Gastrocnemius medialis (tissue), 4 donors: ENCODE data around the gene ASPRV1. TPM values are rescaled to one million over a fixed set of nuclear protein-coding genes. Genes with fewer than 3 reads are reported as not detected.
A peak's percentile ranks its signal among the peaks of the same experiment; 100 is the strongest.

Experiments
- ATAC-seq, 2 donors: fragments of 150-250 bp; one replicate each; pipeline ENCODE4 v1.9.1; 2016
- DNase-seq, 2 donors: peaks; one replicate each; pipeline ENCODE4 v3.0.0-alpha.2; 2019
- H3K27ac ChIP-seq, 4 donors: fragments of 200-600 bp; sonication (generic); 1 replicate in 1 of 4; 2 replicates in 3 of 4; pipeline ENCODE4 v1.5.1; 2016 to 2018; ENCODE audit warnings: mild to moderate bottlenecking in 2 of 4, moderate library complexity in 1 of 4
- H3K27me3 ChIP-seq, 3 donors: fragments of 200-600 bp; sonication (generic) in 2 of 3; 1 replicate in 1 of 3; 2 replicates in 2 of 3; pipeline versions ENCODE4 v1.5.1 to v1.6.0; 2016 to 2019; ENCODE audit warnings: mild to moderate bottlenecking in 1 of 3, moderate library complexity in 1 of 3
- H3K36me3 ChIP-seq, 2 donors: fragments of 200-600 bp; sonication (generic) in 1 of 2; one replicate each; pipeline ENCODE4 v1.5.1; 2017 to 2018
- H3K4me1 ChIP-seq, 2 donors: fragments of 200-600 bp; sonication (generic) in 1 of 2; one replicate each; pipeline ENCODE4 v1.5.1; 2016 to 2017; ENCODE audit warnings: mild to moderate bottlenecking in 2 of 2
- H3K4me3 ChIP-seq, 4 donors: fragments of 200-600 bp; sonication (generic) in 3 of 4; 1 replicate in 1 of 4; 2 replicates in 3 of 4; pipeline ENCODE4 v1.5.1; 2016 to 2019; ENCODE audit warnings: mild to moderate bottlenecking in 2 of 4
- H3K9me3 ChIP-seq, 3 donors: fragments of 200-600 bp; sonication (generic) in 2 of 3; 1 replicate in 1 of 3; 2 replicates in 2 of 3; pipeline ENCODE4 v1.5.1; 2016 to 2019
- POLR2A ChIP-seq, 2 donors: fragments of 450-650 bp; IDR thresholded peaks; one replicate each; pipeline ENCODE4 v1.6.1; 2017; ENCODE audit warnings: antibody characterized with exemption in 2 of 2, mild to moderate bottlenecking in 2 of 2, moderate library complexity in 2 of 2
- in situ Hi-C, 4 donors: fragments of 200-750 bp; cut with MboI; loops; one replicate each; pipeline versions ENCODE4 v1.15.0 to v1.8.0; 2017; ENCODE audit warnings: low sequenced_read_pairs in 4 of 4
- intact Hi-C: fragments of 100-400 bp; cut with DNase I; formaldehyde crosslinking; loops from one replicate; pipeline ENCODE4 v1.15.1; 2023; ENCODE audit warnings: low total_unique reads
- total RNA-seq, 4 donors: library from RNA; depleted of rRNA; stranded (reverse); fragments of >200 nt; gene quantifications; one replicate each; pipeline versions ENCODE4 v1.1.0 to v1.2.3, GENCODE V29; 2016
- TF ChIP-seq, protein P1 (sequence below), 5 experiments: fragments of 450-650 bp in 3 of 5; fragments of 200-600 bp in 2 of 5; sonication (generic) in 2 of 5; IDR thresholded peaks in 4 of 5; conservative IDR thresholded peaks in 1 of 5; 1 replicate in 4 of 5; 2 replicates in 1 of 5; pipeline ENCODE4 v1.5.1; 2016 to 2019; ENCODE audit warnings: antibody characterized with exemption in 5 of 5, mild to moderate bottlenecking in 3 of 5, moderate library complexity in 3 of 5

The ASPRV1 gene
- total RNA-seq, 4 donors from 2014 or later, result 0.39 to 3.1 (median 0.61) TPM

DNA sequence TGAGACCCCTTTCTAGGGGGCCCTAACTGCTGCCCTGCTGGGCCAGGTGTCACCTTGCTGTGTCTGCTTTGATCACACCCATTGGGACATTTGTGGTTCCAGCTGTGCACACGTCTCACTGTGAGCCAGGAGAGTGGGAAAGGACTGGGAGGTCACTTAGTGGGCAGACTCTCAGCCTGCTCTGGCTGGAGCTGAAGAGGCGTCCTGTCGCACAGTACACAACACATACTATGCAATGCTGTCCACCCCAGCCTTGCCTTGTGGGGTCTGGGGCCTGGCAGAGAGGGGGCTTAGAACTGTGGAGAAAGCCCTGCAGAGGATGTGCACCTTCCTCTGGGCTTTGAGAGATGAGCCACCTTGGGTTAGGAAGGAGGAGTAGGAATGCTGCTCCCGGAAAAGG is 25.3 kb upstream of the ASPRV1 start:
- Histone ChIP-seq H3K4me3 (no peak overlapping the region), H3K27ac (no peak overlapping the region), H3K4me1 (peaks cover 0 to 8% of the 10 kb centered on the region in 2 donors), H3K36me3 (no peaks in the 10 kb centered on the region), H3K9me3 (no peaks in the 10 kb centered on the region), H3K27me3 (no peaks in the 10 kb centered on the region)
- ATAC-seq (no peak), DNase-seq (no peak)
- TF ChIP-seq, protein P1, sequence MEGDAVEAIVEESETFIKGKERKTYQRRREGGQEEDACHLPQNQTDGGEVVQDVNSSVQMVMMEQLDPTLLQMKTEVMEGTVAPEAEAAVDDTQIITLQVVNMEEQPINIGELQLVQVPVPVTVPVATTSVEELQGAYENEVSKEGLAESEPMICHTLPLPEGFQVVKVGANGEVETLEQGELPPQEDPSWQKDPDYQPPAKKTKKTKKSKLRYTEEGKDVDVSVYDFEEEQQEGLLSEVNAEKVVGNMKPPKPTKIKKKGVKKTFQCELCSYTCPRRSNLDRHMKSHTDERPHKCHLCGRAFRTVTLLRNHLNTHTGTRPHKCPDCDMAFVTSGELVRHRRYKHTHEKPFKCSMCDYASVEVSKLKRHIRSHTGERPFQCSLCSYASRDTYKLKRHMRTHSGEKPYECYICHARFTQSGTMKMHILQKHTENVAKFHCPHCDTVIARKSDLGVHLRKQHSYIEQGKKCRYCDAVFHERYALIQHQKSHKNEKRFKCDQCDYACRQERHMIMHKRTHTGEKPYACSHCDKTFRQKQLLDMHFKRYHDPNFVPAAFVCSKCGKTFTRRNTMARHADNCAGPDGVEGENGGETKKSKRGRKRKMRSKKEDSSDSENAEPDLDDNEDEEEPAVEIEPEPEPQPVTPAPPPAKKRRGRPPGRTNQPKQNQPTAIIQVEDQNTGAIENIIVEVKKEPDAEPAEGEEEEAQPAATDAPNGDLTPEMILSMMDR (IDR thresholded peaks at IDR 0.05 in 4 of 5, conservative IDR thresholded peaks at IDR 0.05 in 1 of 5), result no peak
- no peak for TF ChIP-seq POLR2A (IDR thresholded peaks at IDR 0.05)
- in situ Hi-C loops (no loop called here), intact Hi-C loops (no loop called here)

DNA sequence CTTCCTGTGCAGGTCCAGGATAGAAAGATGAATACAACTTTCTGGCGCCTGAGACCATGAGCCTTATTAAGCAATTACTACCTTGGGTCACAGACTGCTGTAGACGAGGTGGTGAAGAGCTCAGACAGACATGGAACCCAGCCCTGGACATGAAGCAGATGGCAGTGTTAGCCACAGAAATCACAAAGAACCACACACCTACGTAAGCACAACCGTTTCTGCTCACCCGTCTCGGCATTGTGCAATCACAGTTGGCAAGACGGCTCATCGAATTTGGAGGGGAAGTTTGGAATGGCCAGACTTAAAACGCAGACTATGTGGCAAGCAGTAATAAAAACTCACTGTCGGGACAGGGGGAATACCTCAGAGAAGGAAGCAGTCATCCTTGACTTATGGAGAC is 24.3 kb upstream of the ASPRV1 start:
- peaks cover 0 to 8% of the 10 kb centered on the region in 2 donors for H3K4me1 ChIP-seq
- ATAC-seq (no peak), DNase-seq (peak in 1 of 2 donors; percentile 36)
- no peak overlapping the region for H3K27ac ChIP-seq
- no peaks in the 10 kb centered on the region for H3K27me3 ChIP-seq
- no peak overlapping the region for H3K4me3 ChIP-seq
- in situ Hi-C loops (no loop called here), intact Hi-C loops (no loop called here)
- H3K36me3 ChIP-seq, result no peaks in the 10 kb centered on the region
- TF ChIP-seq, protein P1 (IDR thresholded peaks at IDR 0.05 in 4 of 5, conservative IDR thresholded peaks at IDR 0.05 in 1 of 5), result no peak
- TF ChIP-seq POLR2A (IDR thresholded peaks at IDR 0.05), result no peak
- no peaks in the 10 kb centered on the region for H3K9me3 ChIP-seq

DNA sequence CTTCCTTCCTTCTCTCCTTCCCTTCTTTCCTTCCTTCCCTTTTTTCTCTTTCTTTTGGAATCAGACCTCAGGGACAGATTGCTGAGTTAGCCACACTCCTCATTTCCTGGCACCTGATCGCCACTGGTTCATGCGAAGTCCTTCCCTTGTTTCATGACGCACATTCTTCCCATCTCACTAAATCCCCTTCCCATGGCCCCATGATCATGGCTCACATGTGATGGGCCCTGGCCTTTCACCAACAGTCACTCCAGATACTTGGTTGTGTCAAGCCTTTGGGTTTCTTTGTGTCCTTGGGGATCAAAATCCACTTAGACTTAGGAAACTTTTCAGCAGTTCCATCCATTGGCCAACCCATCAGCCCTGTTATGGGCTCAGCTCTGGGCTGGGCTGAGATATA is 23.8 kb upstream of the ASPRV1 start:
- Histone ChIP-seq H3K27me3 (no peaks in the 10 kb centered on the region), H3K4me1 (peaks cover 0 to 8% of the 10 kb centered on the region in 2 donors), H3K4me3 (no peak overlapping the region), H3K9me3 (no peaks in the 10 kb centered on the region), H3K36me3 (no peaks in the 10 kb centered on the region), H3K27ac (no peak overlapping the region)
- in situ Hi-C loops (no loop called here), intact Hi-C loops (no loop called here)
- no peak for DNase-seq
- TF ChIP-seq POLR2A (IDR thresholded peaks at IDR 0.05), result no peak
- TF ChIP-seq, protein P1 (IDR thresholded peaks at IDR 0.05 in 4 of 5, conservative IDR thresholded peaks at IDR 0.05 in 1 of 5), result no peak
- ATAC-seq, result no peak

DNA sequence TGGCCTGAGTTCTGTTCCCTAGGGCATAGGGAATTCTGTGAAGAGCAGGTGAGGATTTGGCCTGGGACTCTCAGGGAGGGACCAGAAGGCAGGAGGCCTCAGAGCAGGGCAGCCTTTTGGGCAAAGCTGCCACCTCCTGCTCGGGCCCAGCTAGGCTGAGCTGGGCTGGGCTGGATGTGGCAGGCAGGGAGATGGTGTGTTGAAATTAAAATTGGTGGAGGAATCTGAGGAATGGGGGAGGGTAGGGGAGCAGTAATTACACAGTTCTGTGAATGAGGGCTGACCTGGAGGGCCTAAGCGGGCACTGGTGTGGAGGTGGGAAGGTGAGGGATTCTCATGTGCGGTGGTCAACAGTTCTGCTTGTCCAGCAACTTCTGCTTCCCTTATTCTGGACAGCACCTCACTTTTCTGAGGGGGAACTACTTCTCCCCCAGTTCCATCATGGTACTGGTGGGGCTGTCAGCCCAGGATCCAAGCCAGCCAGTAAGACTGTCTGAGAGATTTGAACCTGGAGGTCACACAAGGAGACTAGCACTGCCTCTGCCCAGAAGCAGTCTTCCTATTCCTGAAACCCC is 22.0 kb upstream of the ASPRV1 start:
- H3K9me3 ChIP-seq, result no peaks in the 10 kb centered on the region
- no peak overlapping the region for H3K4me3 ChIP-seq
- intact Hi-C loops (no loop called here), in situ Hi-C loops (no loop called here)
- TF ChIP-seq POLR2A (IDR thresholded peaks at IDR 0.05), result no peak
- TF ChIP-seq, protein P1 (IDR thresholded peaks at IDR 0.05 in 4 of 5, conservative IDR thresholded peaks at IDR 0.05 in 1 of 5), result no peak
- H3K27ac ChIP-seq, result no peak overlapping the region
- DNase-seq (no peak), ATAC-seq (no peak)
- H3K36me3 ChIP-seq, result no peaks in the 10 kb centered on the region
- no peaks in the 10 kb centered on the region for H3K4me1 ChIP-seq
- H3K27me3 ChIP-seq, result no peaks in the 10 kb centered on the region
